ENCODE results near the gene PAGE4.

- TF ChIP-seq CTCF (IDR thresholded peaks at IDR 0.05; ENCODE audit: low read depth, low read length, missing input control) (peak; percentile 38), JUND (IDR thresholded peaks at IDR 0.05) (no peak), GABPA (IDR thresholded peaks at IDR 0.05 in 1 of 2, conservative IDR thresholded peaks at IDR 0.05 in 1 of 2) (no peak)
These were observed 49.9 kb downstream of the PAGE4 start, which contains the start of gene USP27X for GRCh38 chrX:49878834-49879655.
